Loucy (cell line): ENCODE data around the gene SLCO2A1.

Experiments used
- EZH2phosphoT487 ChIP-seq: fragments of 200-600 bp; IDR thresholded peaks from 2 replicates; pipeline ENCODE4 v1.6.1; 2018; ENCODE audit warnings: antibody characterized with exemption, mild to moderate bottlenecking, moderate library complexity, borderline replicate concordance
- TF ChIP-seq, protein P1 (sequence below): fragments of 200-600 bp; sonication (generic); conservative IDR thresholded peaks from 2 replicates; pipeline ENCODE4 v1.5.1; 2014; ENCODE audit warnings: mild to moderate bottlenecking, antibody characterized with exemption, low read length

DNA sequence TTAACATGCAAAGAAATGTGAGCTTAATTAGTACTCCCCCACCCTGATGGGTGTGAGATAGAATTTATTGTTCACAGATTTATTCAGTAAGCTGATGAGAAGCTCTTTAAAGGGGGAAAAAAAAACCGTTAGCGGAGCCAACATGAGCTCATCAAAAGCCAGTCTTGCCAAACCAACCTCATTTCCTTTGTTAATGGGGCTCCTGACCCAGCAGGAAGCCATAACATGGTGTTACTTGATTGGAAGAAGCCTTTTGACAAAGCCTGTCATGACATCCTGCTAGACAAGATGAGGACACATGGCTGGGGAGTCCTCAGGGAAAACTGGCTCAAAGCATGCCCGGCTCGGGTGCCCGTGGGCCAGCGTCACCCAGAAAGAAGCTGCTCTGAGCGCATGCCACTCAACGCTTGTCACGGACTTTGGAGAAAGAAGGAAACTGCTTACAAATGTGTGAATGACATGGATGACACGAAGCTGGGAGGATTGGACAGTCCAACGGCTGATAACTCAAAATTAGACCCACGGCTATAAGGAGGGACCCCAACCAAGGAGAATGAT lies 64.6 kb downstream of the SLCO2A1 start:
- TF ChIP-seq, protein P1, sequence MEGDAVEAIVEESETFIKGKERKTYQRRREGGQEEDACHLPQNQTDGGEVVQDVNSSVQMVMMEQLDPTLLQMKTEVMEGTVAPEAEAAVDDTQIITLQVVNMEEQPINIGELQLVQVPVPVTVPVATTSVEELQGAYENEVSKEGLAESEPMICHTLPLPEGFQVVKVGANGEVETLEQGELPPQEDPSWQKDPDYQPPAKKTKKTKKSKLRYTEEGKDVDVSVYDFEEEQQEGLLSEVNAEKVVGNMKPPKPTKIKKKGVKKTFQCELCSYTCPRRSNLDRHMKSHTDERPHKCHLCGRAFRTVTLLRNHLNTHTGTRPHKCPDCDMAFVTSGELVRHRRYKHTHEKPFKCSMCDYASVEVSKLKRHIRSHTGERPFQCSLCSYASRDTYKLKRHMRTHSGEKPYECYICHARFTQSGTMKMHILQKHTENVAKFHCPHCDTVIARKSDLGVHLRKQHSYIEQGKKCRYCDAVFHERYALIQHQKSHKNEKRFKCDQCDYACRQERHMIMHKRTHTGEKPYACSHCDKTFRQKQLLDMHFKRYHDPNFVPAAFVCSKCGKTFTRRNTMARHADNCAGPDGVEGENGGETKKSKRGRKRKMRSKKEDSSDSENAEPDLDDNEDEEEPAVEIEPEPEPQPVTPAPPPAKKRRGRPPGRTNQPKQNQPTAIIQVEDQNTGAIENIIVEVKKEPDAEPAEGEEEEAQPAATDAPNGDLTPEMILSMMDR, result no peak
- TF ChIP-seq EZH2phosphoT487, result no peak
